A549 (cell line): ENCODE results near the gene SYAP1. TPM values are rescaled to one million over a fixed set of nuclear protein-coding genes. Genes with fewer than 3 reads are reported as not detected.

Experiments used
- ATAC-seq, 2 experiments: fragments of 200-7000 bp in 1 of 2; fragments of >200 bp in 1 of 2; cut with Nextera tagmentation in 1 of 2; cut with Tn5 transposase in 1 of 2; 3 replicates each; pipeline versions ENCODE4 v1.8.0 to v1.9.1; 2018 to 2020; ENCODE audit warnings: mild to moderate bottlenecking in 1 of 2, moderate library complexity in 1 of 2
- CTCF ChIA-PET: fragments of 300-600 bp; sonication (Branson Sonifier 250); formaldehyde crosslinking; extraction: SDS; loops from one replicate; lab custom pipeline; 2021; ENCODE audit warnings: antibody characterized with exemption, inconsistent platforms; lab: Yijun Ruan, JAX
- POLR2A ChIA-PET: fragments of 350-600 bp; formaldehyde crosslinking; extraction: SDS; loops from one replicate; lab custom pipeline; 2021; ENCODE audit warnings: antibody characterized with exemption, inconsistent platforms; lab: Yijun Ruan, JAX
- DNase-seq, 2 experiments: peaks; one replicate each; pipeline versions ENCODE4 v3.0.0 to v3.0.0-alpha.2; 2011 to 2016; ENCODE audit warnings: low read depth in 1 of 2, low spot score in 1 of 2
- FAIRE-seq: peaks from 2 replicates; lab custom pipeline; 2011; peaks lifted over from hg19 to GRCh38; lab: Jason Lieb, UNC
- H3K27ac ChIP-seq, 2 experiments: fragments of >200 bp; sonication (Bioruptor Twin); formaldehyde crosslinking; 3 replicates each; pipeline ENCODE4 v1.5.1; 2016 to 2017
- H3K4me1 ChIP-seq: fragments of >200 bp; sonication (Bioruptor Twin); formaldehyde crosslinking; 3 replicates; pipeline ENCODE4 v1.6.1; 2016
- H3K4me2 ChIP-seq: fragments of >200 bp; sonication (Bioruptor Twin); formaldehyde crosslinking; 3 replicates; pipeline ENCODE4 v1.6.1; 2016
- H3K4me3 ChIP-seq: fragments of >200 bp; sonication (Bioruptor Twin); formaldehyde crosslinking; 3 replicates; pipeline ENCODE4 v1.5.1; 2016
- H3K9me3 ChIP-seq: fragments of >200 bp; sonication (Bioruptor Twin); formaldehyde crosslinking; 3 replicates; pipeline ENCODE4 v1.6.1; 2016
- ATOH8 ChIP-seq: fragments of 250-450 bp; sonication (Bioruptor Pico); IDR thresholded peaks from 2 replicates; pipeline ENCODE4 v1.5.0; 2020; ENCODE audit warnings: low read depth, mild to moderate bottlenecking, moderate library complexity
- CEBPB ChIP-seq, 2 experiments: fragments of >200 bp in 1 of 2; sonication (Bioruptor Twin) in 1 of 2; formaldehyde crosslinking in 1 of 2; IDR thresholded peaks; 2 replicates each; pipeline ENCODE4 v1.6.1; 2012 to 2016
- EHMT2 ChIP-seq: fragments of 200-600 bp; sonication (generic); IDR thresholded peaks from 2 replicates; pipeline ENCODE4 v1.6.1; 2016; ENCODE audit warnings: antibody characterized with exemption, low read depth, mild to moderate bottlenecking, moderate library complexity
- ELK1 ChIP-seq: fragments of 150-350 bp; IDR thresholded peaks from 2 replicates; pipeline ENCODE4 v1.6.1; 2014; ENCODE audit warnings: low read depth, mild to moderate bottlenecking, low read length
- ESRRA ChIP-seq: fragments of 150-350 bp; IDR thresholded peaks from 2 replicates; pipeline ENCODE4 v1.6.1; 2014; ENCODE audit warnings: mild to moderate bottlenecking, low read length, borderline replicate concordance
- FOSL2 ChIP-seq, 2 experiments: fragments of 450-650 bp in 1 of 2; fragments of >200 bp in 1 of 2; sonication (Bioruptor Twin) in 1 of 2; formaldehyde crosslinking; IDR thresholded peaks; 2 replicates each; pipeline versions ENCODE4 v1.5.0 to v1.6.1; 2016 to 2020; ENCODE audit warnings: mild to moderate bottlenecking in 1 of 2, moderate library complexity in 1 of 2
- FOXS1 ChIP-seq: fragments of 250-450 bp; sonication (Bioruptor Pico); IDR thresholded peaks from 2 replicates; pipeline ENCODE4 v1.5.0; 2020; ENCODE audit warnings: mild to moderate bottlenecking, moderate library complexity
- GATA3 ChIP-seq: IDR thresholded peaks from 2 replicates; pipeline ENCODE4 v1.6.1; 2012; ENCODE audit warnings: borderline replicate concordance
- HEYL ChIP-seq: fragments of 250-450 bp; sonication (Bioruptor Pico); IDR thresholded peaks from 2 replicates; pipeline ENCODE4 v1.8.0; 2021; ENCODE audit warnings: mild to moderate bottlenecking, moderate library complexity
- HMGXB4 ChIP-seq: fragments of 250-450 bp; sonication (Bioruptor Pico); IDR thresholded peaks from 2 replicates; pipeline ENCODE4 v1.5.0; 2021; ENCODE audit warnings: mild to moderate bottlenecking, moderate library complexity, borderline replicate concordance
- HOXA7 ChIP-seq: fragments of 250-450 bp; sonication (Bioruptor Pico); IDR thresholded peaks from 2 replicates; pipeline ENCODE4 v1.5.0; 2020; ENCODE audit warnings: mild to moderate bottlenecking, moderate library complexity
- JUN ChIP-seq, 2 experiments: fragments of >200 bp; sonication (Bioruptor Twin); formaldehyde crosslinking; IDR thresholded peaks; 2 replicates in 1 of 2; 3 replicates in 1 of 2; pipeline ENCODE4 v1.6.1; 2016 to 2017
- KDM1A ChIP-seq: fragments of 200-600 bp; sonication (generic); IDR thresholded peaks from 2 replicates; pipeline ENCODE4 v1.6.1; 2016; ENCODE audit warnings: low read depth, mild to moderate bottlenecking
- MAX ChIP-seq: IDR thresholded peaks from 2 replicates; pipeline ENCODE4 v1.6.1; 2012
- NR3C1 ChIP-seq: fragments of >200 bp; sonication (Bioruptor Twin); formaldehyde crosslinking; IDR thresholded peaks from 3 replicates; pipeline ENCODE4 v1.6.1; 2017
- POLR2A ChIP-seq: IDR thresholded peaks from 2 replicates; pipeline ENCODE4 v1.6.1; 2012; ENCODE audit warnings: mild to moderate bottlenecking, low read length
- RNF2 ChIP-seq: fragments of 200-600 bp; sonication (generic); IDR thresholded peaks from 2 replicates; pipeline ENCODE4 v1.6.1; 2016; ENCODE audit warnings: low read depth, mild to moderate bottlenecking, antibody characterized with exemption, moderate library complexity, borderline replicate concordance
- SREBF2 ChIP-seq: fragments of 450-650 bp; IDR thresholded peaks from 2 replicates; pipeline ENCODE4 v1.6.1; 2014; ENCODE audit warnings: mild to moderate bottlenecking, moderate library complexity
- ZC3H11A ChIP-seq: fragments of 450-650 bp; IDR thresholded peaks from 2 replicates; pipeline ENCODE4 v1.6.1; 2014; ENCODE audit warnings: antibody characterized with exemption, mild to moderate bottlenecking
- ZFP36 ChIP-seq: fragments of 450-650 bp; IDR thresholded peaks from 2 replicates; pipeline ENCODE4 v1.6.1; 2014; ENCODE audit warnings: borderline replicate concordance; ENCODE audit not compliant: partially characterized antibody
- WGBS: methylation state at CpG from one replicate; pipeline ENCODE4 v1.1.6; 2017; ENCODE audit errors: missing lambda C conversion rate; 5-methylcytosine and 5-hydroxymethylcytosine counted together
- polyA plus RNA-seq, 4 experiments: library from polyadenylated mRNA; depleted of rRNA in 3 of 4; stranded (reverse); fragments of >200 nt; fragmentation: RNase III in 1 of 4; extraction: RNeasy Plus Mini Kit Qiagen cat#74134 plus additional on column Dnase treatment in 1 of 4; gene quantifications; 2 replicates in 3 of 4; 3 replicates in 1 of 4; pipeline ENCODE4 v1.2.3, GENCODE V29; 2011 to 2017
- TF ChIP-seq, protein P1 (sequence below): IDR thresholded peaks from 2 replicates; pipeline ENCODE4 v1.6.1; 2012; ENCODE audit warnings: low read depth, borderline replicate concordance

The SYAP1 gene
- polyA plus RNA-seq, 2 of the 4 experiments (the other 2 are of a cell fraction), result 18.9 to 20.9 TPM

DNA sequence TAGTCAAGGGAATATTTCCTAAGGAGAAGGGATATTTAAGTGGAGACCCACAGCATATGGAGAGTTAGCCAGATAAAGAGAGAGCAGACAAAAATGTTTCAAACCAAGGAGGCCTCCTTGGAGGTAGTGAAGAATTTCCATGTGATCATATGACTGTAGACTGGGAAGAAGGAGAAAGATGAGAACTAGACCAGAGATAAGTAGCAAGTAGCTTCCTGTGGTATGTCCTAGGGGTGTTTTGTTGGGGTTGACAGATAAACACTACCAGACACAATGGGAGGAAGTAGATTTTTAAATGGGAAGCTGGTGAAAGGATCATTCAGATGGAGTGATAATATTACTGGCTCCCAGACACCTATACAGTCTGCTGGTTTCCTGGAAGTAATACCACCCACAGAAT, 13.6 kb downstream of the SYAP1 start (continued):
- TF ChIP-seq MAX (no peak), FOXS1 (no peak), SREBF2 (no peak), JUN (IDR thresholded peaks at IDR 0.05) (no peak)

GRCh38 chrX:16737024-16737423, 17.6 kb downstream of the SYAP1 start:
- DNase-seq (no peak), ATAC-seq (no peak), FAIRE-seq (no peak)
- POLR2A ChIA-PET, result no interaction called here
- Histone ChIP-seq H3K4me1 (no peaks in the 10 kb centered on the region), H3K4me3 (no peak overlapping the region), H3K9me3 (no peaks in the 10 kb centered on the region), H3K27ac (no peak overlapping the region), H3K4me2 (no peak overlapping the region)
- WGBS, result 91% methylated on average over 5 of the region's 5 CpGs
- CTCF ChIA-PET, result no interaction called here
- TF ChIP-seq NR3C1 (no peak), ZFP36 (no peak), HEYL (CRISPR knock-in tag) (no peak), HMGXB4 (no peak), FOSL2 (IDR thresholded peaks at IDR 0.05) (no peak), FOSL2 (CRISPR knock-in tag; IDR thresholded peaks at IDR 0.05) (no peak), POLR2A (no peak), KDM1A (no peak), ESRRA (no peak), EHMT2 (no peak), FOXS1 (no peak), GATA3 (no peak), RNF2 (no peak), HOXA7 (CRISPR knock-in tag) (no peak), ZC3H11A (no peak), ATOH8 (CRISPR knock-in tag) (no peak)
- TF ChIP-seq, protein P1, sequence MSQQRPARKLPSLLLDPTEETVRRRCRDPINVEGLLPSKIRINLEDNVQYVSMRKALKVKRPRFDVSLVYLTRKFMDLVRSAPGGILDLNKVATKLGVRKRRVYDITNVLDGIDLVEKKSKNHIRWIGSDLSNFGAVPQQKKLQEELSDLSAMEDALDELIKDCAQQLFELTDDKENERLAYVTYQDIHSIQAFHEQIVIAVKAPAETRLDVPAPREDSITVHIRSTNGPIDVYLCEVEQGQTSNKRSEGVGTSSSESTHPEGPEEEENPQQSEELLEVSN, result no peak

GRCh38 chrX:16739574-16739973, 20.2 kb downstream of the SYAP1 start:
- ChIA-PET CTCF (interaction anchor here (0.7 to 0.8 kb wide), 2 partner anchors 8 to 47 kb away, joined by 3 read pairs; partner anchors contain the start of gene TXLNG), POLR2A (interaction anchor here (0.8 kb wide), 1 partner anchor 21 kb away, joined by 9 read pairs; no protein-coding TSS in a partner anchor)
- H3K4me2 ChIP-seq, result no peak overlapping the region
- no peaks in the 10 kb centered on the region for H3K9me3 ChIP-seq
- 0 out of 6 replicates have a peak overlapping the region, but pooled peaks of 1 of the 2 experiments have one; percentile 6 for H3K27ac ChIP-seq
- no peak overlapping the region for H3K4me3 ChIP-seq
- DNase-seq (peak in 1 of 2 experiments; percentile 21), ATAC-seq (0 out of 6 replicates have a peak, but pooled peaks have one; percentile 14 to 22), FAIRE-seq (no peak)
- no peak for TF ChIP-seq ELK1
- peak in 1 of 2 experiments; percentile 34; a peak in 1 of 4 replicates for TF ChIP-seq CEBPB (IDR thresholded peaks at IDR 0.05)
- H3K4me1 ChIP-seq, result no peaks in the 10 kb centered on the region
- 59% methylated on average over 6 of the region's 6 CpGs for WGBS
